Glutamatergic neuron (in vitro differentiated cells): ENCODE measurements around the gene CARMIL1. TPM values are rescaled to one million over a fixed set of nuclear protein-coding genes. Genes with fewer than 3 reads are reported as not detected.

ENCODE experiments used
- DNase-seq: peaks from one replicate; pipeline ENCODE4 v3.0.0; 2022
- H3K27ac Mint-ChIP-seq: one replicate; pipeline ENCODE4 v1.8.0; 2020; ENCODE audit warnings: mild to moderate bottlenecking, mixed read lengths, inconsistent platforms; ENCODE audit not compliant: unreplicated experiment
- H3K27me3 Mint-ChIP-seq: one replicate; pipeline ENCODE4 v1.8.0; 2020; ENCODE audit warnings: mild to moderate bottlenecking, moderate library complexity, mixed read lengths, inconsistent platforms; ENCODE audit not compliant: unreplicated experiment
- H3K36me3 Mint-ChIP-seq: one replicate; pipeline ENCODE4 v1.8.0; 2020; ENCODE audit warnings: mild to moderate bottlenecking, mixed read lengths, inconsistent platforms; ENCODE audit not compliant: unreplicated experiment
- H3K4me1 Mint-ChIP-seq: one replicate; pipeline ENCODE4 v1.8.0; 2020; ENCODE audit warnings: mild to moderate bottlenecking, low read depth, mixed read lengths, inconsistent platforms; ENCODE audit not compliant: unreplicated experiment
- H3K4me3 Mint-ChIP-seq: one replicate; pipeline ENCODE4 v1.8.0; 2020; ENCODE audit warnings: mild to moderate bottlenecking, mixed read lengths, inconsistent platforms; ENCODE audit not compliant: unreplicated experiment
- H3K9me3 Mint-ChIP-seq: one replicate; pipeline ENCODE4 v1.8.0; 2020; ENCODE audit warnings: mild to moderate bottlenecking, moderate library complexity, mixed read lengths, inconsistent platforms; ENCODE audit not compliant: unreplicated experiment
- CTCF ChIP-seq: fragments of 200-600 bp; sonication (generic); IDR thresholded peaks from one replicate; pipeline ENCODE4 v1.5.0; 2021; ENCODE audit not compliant: partially characterized antibody, unreplicated experiment
- total RNA-seq: library from RNA; stranded (reverse); fragmentation: NEBNext Ultra II Directional; extraction: Animal tissue kit (Norgen Biotek cat#: 25700); gene quantifications from one replicate; pipeline ENCODE4 v1.2.1, GENCODE V29; 2021; ENCODE audit not compliant: unreplicated experiment

CARMIL1 gene
- total RNA-seq, 1 donor from 2014 or later, result 4.8 TPM

DNA sequence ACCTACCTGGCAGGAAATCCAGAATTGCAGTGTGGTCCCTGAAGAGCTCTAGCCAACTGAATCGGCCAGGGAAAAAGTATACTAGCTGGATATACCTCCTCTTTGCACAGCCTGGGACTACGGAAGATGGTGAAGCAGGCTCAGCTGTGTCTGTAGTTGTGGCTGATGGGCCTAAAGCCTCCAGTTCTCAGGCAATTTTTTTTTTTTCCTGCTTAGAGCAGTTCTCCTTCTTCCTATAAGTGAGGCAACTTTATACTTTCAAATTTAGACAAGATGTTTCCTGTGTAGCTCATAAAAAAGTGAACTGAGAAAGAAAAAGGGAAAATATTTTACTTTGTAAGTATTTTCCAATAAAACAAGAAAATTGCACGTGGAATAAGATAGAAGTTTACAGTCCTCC, 172.9 kb downstream of the CARMIL1 start:
- no peak for DNase-seq
- no peak overlapping the region for H3K27ac Mint-ChIP-seq
- peaks cover 2% of the 10 kb centered on the region for H3K9me3 Mint-ChIP-seq
- no peaks in the 10 kb centered on the region for H3K36me3 Mint-ChIP-seq
- no peak overlapping the region for H3K4me3 Mint-ChIP-seq
- H3K27me3 Mint-ChIP-seq, result no peaks in the 10 kb centered on the region
- no peak for TF ChIP-seq CTCF
- peaks cover 28% of the 10 kb centered on the region for H3K4me1 Mint-ChIP-seq

DNA sequence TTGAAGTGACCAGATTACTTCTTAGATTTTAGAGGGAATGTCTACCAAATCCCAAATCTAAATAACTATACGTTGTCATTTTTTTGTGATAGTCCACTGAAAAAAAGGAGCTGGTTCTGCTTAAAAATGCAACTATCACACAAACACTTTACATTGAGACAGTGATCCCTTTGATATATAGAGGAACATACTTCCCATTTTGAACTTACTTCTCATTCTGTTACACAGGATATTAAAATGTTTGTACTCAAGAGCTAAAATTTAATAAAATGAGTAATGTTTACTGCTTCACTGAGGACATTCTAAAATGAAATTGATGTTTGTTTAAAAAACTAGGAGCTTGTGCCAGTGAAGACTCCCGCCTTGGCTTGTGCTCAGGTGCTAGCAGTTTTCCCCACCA, 174.1 kb downstream of the CARMIL1 start:
- no peak for DNase-seq
- no peak overlapping the region for H3K4me3 Mint-ChIP-seq
- TF ChIP-seq CTCF, result no peak
- H3K4me1 Mint-ChIP-seq, result peaks cover 22% of the 10 kb centered on the region
- H3K27ac Mint-ChIP-seq, result no peak overlapping the region
- no peaks in the 10 kb centered on the region for H3K27me3 Mint-ChIP-seq
- H3K36me3 Mint-ChIP-seq, result no peaks in the 10 kb centered on the region
- peaks cover 2% of the 10 kb centered on the region for H3K9me3 Mint-ChIP-seq

DNA sequence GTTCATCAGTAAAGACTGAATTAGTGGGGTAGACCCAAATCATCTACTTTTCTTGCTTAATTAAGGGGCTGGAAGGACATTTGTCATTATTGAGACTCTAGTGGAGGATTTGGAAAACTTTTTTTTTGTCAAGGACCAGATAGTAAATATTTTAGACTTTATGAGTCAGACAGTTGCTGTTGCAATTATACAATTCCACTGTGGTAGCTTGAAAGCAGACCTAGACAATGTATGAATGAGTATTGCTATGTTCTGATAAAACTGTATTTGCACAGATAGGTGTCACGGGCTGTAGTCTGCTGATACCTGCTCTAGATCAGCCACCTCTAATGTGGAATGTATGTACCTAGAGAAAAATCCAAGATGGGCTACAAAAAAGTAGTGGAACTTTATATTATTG, 175.0 kb downstream of the CARMIL1 start:
- no peak for DNase-seq
- H3K27me3 Mint-ChIP-seq, result no peaks in the 10 kb centered on the region
- H3K9me3 Mint-ChIP-seq, result peaks cover 2% of the 10 kb centered on the region
- TF ChIP-seq CTCF, result no peak
- no peaks in the 10 kb centered on the region for H3K36me3 Mint-ChIP-seq
- no peak overlapping the region for H3K27ac Mint-ChIP-seq
- peaks cover 21% of the 10 kb centered on the region for H3K4me1 Mint-ChIP-seq
- no peak overlapping the region for H3K4me3 Mint-ChIP-seq

DNA sequence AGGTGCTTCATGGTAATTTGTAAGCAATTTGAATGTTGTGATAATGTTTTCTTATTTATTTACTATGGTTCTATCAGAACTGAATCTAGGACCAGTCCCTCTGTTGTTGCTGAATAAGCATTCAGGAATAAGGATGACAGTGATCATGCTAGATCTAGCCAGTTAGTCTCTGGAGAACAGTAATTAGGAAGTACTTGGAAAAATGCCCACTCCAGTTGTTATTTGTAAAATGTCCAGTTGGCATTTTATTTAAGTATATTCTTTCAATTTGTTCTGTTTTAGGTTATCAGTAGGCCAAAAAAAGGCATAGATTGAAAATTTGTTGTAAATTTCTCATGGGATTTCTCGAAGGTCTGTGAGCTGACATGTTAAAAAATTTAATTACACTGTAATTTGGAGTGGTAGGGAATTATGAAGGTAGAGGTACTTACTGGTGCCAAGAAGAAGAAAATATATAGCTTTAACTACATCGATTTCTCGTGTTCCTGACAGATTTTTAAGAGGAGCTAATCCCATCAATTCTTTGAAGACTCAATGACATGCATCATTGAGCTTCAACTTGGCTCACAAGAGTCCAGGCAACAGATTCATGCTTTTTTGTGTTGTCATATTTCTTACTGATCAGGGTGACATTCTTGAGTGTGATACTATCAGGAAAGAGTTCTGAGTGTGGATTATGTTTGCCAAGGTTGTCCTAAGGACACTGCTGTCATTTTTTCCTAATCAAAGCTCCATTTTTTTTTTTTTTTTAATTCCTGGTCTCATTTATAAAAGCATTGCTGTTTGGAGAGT, 177.3 kb downstream of the CARMIL1 start:
- H3K9me3 Mint-ChIP-seq, result peaks cover 2% of the 10 kb centered on the region
- no peak overlapping the region for H3K27ac Mint-ChIP-seq
- H3K36me3 Mint-ChIP-seq, result no peaks in the 10 kb centered on the region
- H3K4me1 Mint-ChIP-seq, result peaks cover 10% of the 10 kb centered on the region
- DNase-seq, result no peak
- no peaks in the 10 kb centered on the region for H3K27me3 Mint-ChIP-seq
- no peak overlapping the region for H3K4me3 Mint-ChIP-seq
- TF ChIP-seq CTCF, result no peak

- no peak for TF ChIP-seq CTCF
- H3K4me3 Mint-ChIP-seq, result no peak overlapping the region
- H3K27me3 Mint-ChIP-seq, result peaks cover 1% of the 10 kb centered on the region
- H3K4me1 Mint-ChIP-seq, result peaks cover 10% of the 10 kb centered on the region
- DNase-seq, result no peak
- H3K36me3 Mint-ChIP-seq, result no peaks in the 10 kb centered on the region
- H3K9me3 Mint-ChIP-seq, result peaks cover 2% of the 10 kb centered on the region
- H3K27ac Mint-ChIP-seq, result no peak overlapping the region
Observed at GRCh38 chr6:25457516-25457915, 178.3 kb downstream of the CARMIL1 start.
